Spinal cord (tissue), 10 donors: Measurements from ENCODE around the gene UBE3A. TPM values are rescaled to one million over a fixed set of nuclear protein-coding genes. Genes with fewer than 3 reads are reported as not detected.

Experiments
- DNase-seq, 6 donors: peaks; one replicate each; pipeline versions ENCODE4 v3.0.0 to v3.0.0-alpha.2; 2013 to 2015; ENCODE audit warnings: low spot score in 6 of 6, low read depth in 4 of 6
- H3K27ac ChIP-seq: one replicate; pipeline ENCODE4 v1.5.1; 2013; ENCODE audit warnings: low read depth, low read length, control low read depth
- H3K27me3 ChIP-seq: one replicate; pipeline ENCODE4 v1.6.1; 2013; ENCODE audit warnings: low read length; ENCODE audit not compliant: control insufficient read depth, insufficient read depth
- H3K36me3 ChIP-seq: one replicate; pipeline ENCODE4 v1.6.1; 2013; ENCODE audit warnings: low read length; ENCODE audit not compliant: control insufficient read depth, insufficient read depth
- H3K4me1 ChIP-seq: one replicate; pipeline ENCODE4 v1.6.1; 2013; ENCODE audit warnings: low read length; ENCODE audit not compliant: control insufficient read depth, insufficient read depth
- H3K4me3 ChIP-seq: one replicate; pipeline ENCODE4 v1.5.1; 2013; ENCODE audit warnings: low read depth, low read length, control low read depth
- H3K9me3 ChIP-seq: one replicate; pipeline ENCODE4 v1.6.1; 2013; ENCODE audit warnings: low read length; ENCODE audit not compliant: control insufficient read depth, insufficient read depth
- WGBS: methylation state at CpG from one replicate; pipeline ENCODE4 v1.1.5; 2013; ENCODE audit warnings: missing lambda C conversion rate; ENCODE audit not compliant: insufficient coverage; 5-methylcytosine and 5-hydroxymethylcytosine counted together
- long read RNA-seq, 4 donors: transcript quantifications; one replicate each; lab custom pipeline, GENCODE V29; 2026
- polyA plus RNA-seq, 2 donors: library from polyadenylated mRNA; unstranded; fragments of 120-200 nt; gene quantifications; one replicate each; pipeline ENCODE4 v1.2.1, GENCODE V29; 2013; ENCODE audit not compliant: insufficient read length in 2 of 2
- total RNA-seq, 2 donors: library from RNA; depleted of rRNA in 1 of 2; stranded (reverse); fragments of 120-200 nt in 1 of 2; fragments of >200 nt in 1 of 2; gene quantifications; one replicate each; pipeline versions ENCODE4 v1.2.3 to v1.2.4, GENCODE V29; 2013 to 2014
- donor health status: healthy.

UBE3A gene
- 100 to 1,000 TPM in 1 of 2 donors, 10 to 100 TPM in 1; 91.0 to 146 TPM for total RNA-seq
- 10 to 100 TPM; 68.0 to 89.6 TPM for polyA plus RNA-seq
- long read RNA-seq, donor 1, full-length matches to known transcripts: 9 of 9 reads
- long read RNA-seq, donor 1, partial matches to known transcripts: 0 of 9 reads
- long read RNA-seq, donor 1, other reads (novel, unspliced or antisense): 0 of 9 reads
- long read RNA-seq, donor 2, full-length matches to known transcripts: 2 of 31 reads
- long read RNA-seq, donor 2, partial matches to known transcripts: 29 of 31 reads
- long read RNA-seq, donor 2, other reads (novel, unspliced or antisense): 0 of 31 reads
- long read RNA-seq, donor 3, full-length matches to known transcripts: 3 of 3 reads
- long read RNA-seq, donor 3, partial matches to known transcripts: 0 of 3 reads
- long read RNA-seq, donor 3, other reads (novel, unspliced or antisense): 0 of 3 reads
- long read RNA-seq, donor 4, full-length matches to known transcripts: 3 of 3 reads
- long read RNA-seq, donor 4, partial matches to known transcripts: 0 of 3 reads
- long read RNA-seq, donor 4, other reads (novel, unspliced or antisense): 0 of 3 reads

- no peaks in the 10 kb centered on the region for H3K27me3 ChIP-seq
- under 1% methylated on average over 96 of the region's 97 CpGs for WGBS
Observed at GRCh38 chr15:25438601-25439368, at the start of gene UBE3A. UBE3A (minus strand) TSS chr15:25439024; CDS start chr15:25409107, 29,917 bp downstream.

GRCh38 chr15:25487226-25487884 lies 48.5 kb upstream of the UBE3A start:
- peaks cover 1% of the 10 kb centered on the region for H3K9me3 ChIP-seq
- no peaks in the 10 kb centered on the region for H3K36me3 ChIP-seq
- H3K27me3 ChIP-seq: no peaks in the 10 kb centered on the region
- no peaks in the 10 kb centered on the region for H3K4me1 ChIP-seq
- 80% methylated on average over 3 of the region's 5 CpGs for WGBS
- H3K4me3 ChIP-seq: no peak overlapping the region
- DNase-seq: no peak
- H3K27ac ChIP-seq: no peak overlapping the region

More at GRCh38 chr15:25438601-25439368, at the start of gene UBE3A:
- peak; percentile 80 to 98 (median 92) for DNase-seq
- Histone ChIP-seq H3K27ac (peak within 1 kb of the TSS; percentile 94), H3K36me3 (no peaks in the 10 kb centered on the region), H3K4me1 (no peaks in the 10 kb centered on the region), H3K4me3 (peak within 1 kb of the TSS; percentile 84), H3K9me3 (no peaks in the 10 kb centered on the region)

- 78% methylated on average over 1 of the region's 1 CpG for WGBS
- H3K27ac ChIP-seq: no peak overlapping the region
- H3K4me1 ChIP-seq: peaks cover 7% of the 10 kb centered on the region
- DNase-seq: no peak
- no peaks in the 10 kb centered on the region for H3K36me3 ChIP-seq
- no peaks in the 10 kb centered on the region for H3K27me3 ChIP-seq
- H3K9me3 ChIP-seq: no peaks in the 10 kb centered on the region
- H3K4me3 ChIP-seq: no peak overlapping the region
Observed at GRCh38 chr15:25486051-25486450, 47.2 kb upstream of the UBE3A start.

GRCh38 chr15:25481208-25481859 lies 42.5 kb upstream of the UBE3A start:
- H3K36me3 ChIP-seq: no peaks in the 10 kb centered on the region
- H3K27me3 ChIP-seq: no peaks in the 10 kb centered on the region
- peaks cover 11% of the 10 kb centered on the region for H3K4me1 ChIP-seq
- peak in 5 of 6 donors; percentile 26 to 88 (median 49) for DNase-seq
- 11% methylated on average over 6 of the region's 14 CpGs for WGBS
- no peak overlapping the region for H3K27ac ChIP-seq
- H3K9me3 ChIP-seq: no peaks in the 10 kb centered on the region
- H3K4me3 ChIP-seq: no peak overlapping the region

GRCh38 chr15:25478313-25478712 lies 39.5 kb upstream of the UBE3A start:
- no peak overlapping the region for H3K27ac ChIP-seq
- H3K9me3 ChIP-seq: no peaks in the 10 kb centered on the region
- WGBS: no CpG with 5 or more reads among the region's 3 CpGs
- no peak for DNase-seq
- H3K4me1 ChIP-seq: peaks cover 11% of the 10 kb centered on the region
- H3K4me3 ChIP-seq: no peak overlapping the region
- no peaks in the 10 kb centered on the region for H3K27me3 ChIP-seq
- H3K36me3 ChIP-seq: no peaks in the 10 kb centered on the region

- DNase-seq: no peak
- no peak overlapping the region for H3K27ac ChIP-seq
- H3K36me3 ChIP-seq: no peaks in the 10 kb centered on the region
- H3K4me3 ChIP-seq: no peak overlapping the region
- H3K4me1 ChIP-seq: peaks cover 11% of the 10 kb centered on the region
- no peaks in the 10 kb centered on the region for H3K27me3 ChIP-seq
- 74% methylated on average over 4 of the region's 5 CpGs for WGBS
- no peaks in the 10 kb centered on the region for H3K9me3 ChIP-seq
Observed at GRCh38 chr15:25477816-25478215, 39.0 kb upstream of the UBE3A start.

GRCh38 chr15:25474251-25474650 lies 35.4 kb upstream of the UBE3A start:
- no peaks in the 10 kb centered on the region for H3K36me3 ChIP-seq
- H3K27ac ChIP-seq: no peak overlapping the region
- WGBS: 100% methylated on average over 4 of the region's 4 CpGs
- no peaks in the 10 kb centered on the region for H3K27me3 ChIP-seq
- H3K4me3 ChIP-seq: no peak overlapping the region
- H3K9me3 ChIP-seq: no peaks in the 10 kb centered on the region
- no peak for DNase-seq
- no peaks in the 10 kb centered on the region for H3K4me1 ChIP-seq

GRCh38 chr15:25470230-25470629 lies 31.4 kb upstream of the UBE3A start:
- H3K27me3 ChIP-seq: no peaks in the 10 kb centered on the region
- H3K4me3 ChIP-seq: no peak overlapping the region
- no peak for DNase-seq
- H3K27ac ChIP-seq: no peak overlapping the region
- H3K36me3 ChIP-seq: no peaks in the 10 kb centered on the region
- H3K4me1 ChIP-seq: no peaks in the 10 kb centered on the region
- no peaks in the 10 kb centered on the region for H3K9me3 ChIP-seq
- WGBS: 92% methylated on average over 1 of the region's 1 CpG

- Histone ChIP-seq H3K9me3 (no peaks in the 10 kb centered on the region), H3K4me1 (no peaks in the 10 kb centered on the region), H3K27ac (no peak overlapping the region), H3K36me3 (no peaks in the 10 kb centered on the region), H3K4me3 (no peak overlapping the region), H3K27me3 (no peaks in the 10 kb centered on the region)
- WGBS: 50% methylated on average over 1 of the region's 1 CpG
- DNase-seq: peak in 2 of 6 donors; percentile 42 to 56
Observed at GRCh38 chr15:25469377-25469776, 30.6 kb upstream of the UBE3A start.
